ENCODE results near the gene GNL1.
"Not testable (repeated sequence)": the region's sequence is repeated elsewhere in the genome, so short reads cannot be mapped to it uniquely, and the experiment has no call there.

Gene GNL1

GRCh38 chr6:30497714-30498113 lies 58.6 kb downstream of the GNL1 start:
- no peak for DNase-seq
- Histone ChIP-seq H3K36me3 (replicated peaks) (peaks cover 1% of the 10 kb centered on the region), H3K27ac (no peak overlapping the region), H3K4me3 (ENCODE audit: low read depth, low read length) (no peak overlapping the region), H3K27me3 (replicated peaks) (no peaks in the 10 kb centered on the region)
- no peak for TF ChIP-seq CTCF (IDR thresholded peaks at IDR 0.05; ENCODE audit: low read depth, low read length, missing control alignments)
- in situ Hi-C loops (cut with HindIII; ENCODE audit: low pct_ligation_motif_present, low sequenced_read_pairs) = no loop called here

GRCh38 chr6:30497261-30497599 lies 59.1 kb downstream of the GNL1 start:
- H3K36me3 ChIP-seq (replicated peaks); DNase-seq; H3K4me3 ChIP-seq (ENCODE audit: low read depth, low read length); in situ Hi-C loops (cut with HindIII; ENCODE audit: low pct_ligation_motif_present, low sequenced_read_pairs); H3K27ac ChIP-seq; H3K27me3 ChIP-seq (replicated peaks): not testable (repeated sequence)

- Histone ChIP-seq H3K36me3 (replicated peaks) (peaks cover 17% of the 10 kb centered on the region), H3K4me3 (ENCODE audit: low read depth, low read length) (no peak overlapping the region), H3K27me3 (replicated peaks) (no peaks in the 10 kb centered on the region), H3K27ac (peak overlapping the region; percentile 16)
- in situ Hi-C loops (cut with HindIII; ENCODE audit: low pct_ligation_motif_present, low sequenced_read_pairs) = no loop called here
- no peak for DNase-seq
- TF ChIP-seq CTCF (IDR thresholded peaks at IDR 0.05; ENCODE audit: low read depth, low read length, missing control alignments) = no peak
Measured at GRCh38 chr6:30495993-30496392, 60.3 kb downstream of the GNL1 start.

- H3K27me3 ChIP-seq (replicated peaks); DNase-seq; H3K27ac ChIP-seq; H3K4me3 ChIP-seq (ENCODE audit: low read depth, low read length); in situ Hi-C loops (cut with HindIII; ENCODE audit: low pct_ligation_motif_present, low sequenced_read_pairs): not testable (repeated sequence)
- peaks cover 26% of the 10 kb centered on the region for H3K36me3 ChIP-seq (replicated peaks)
Measured at GRCh38 chr6:30495060-30495459, 61.2 kb downstream of the GNL1 start.

- in situ Hi-C loops (cut with HindIII; ENCODE audit: low pct_ligation_motif_present, low sequenced_read_pairs) = no loop called here
- H3K36me3 ChIP-seq (replicated peaks) = peaks cover 26% of the 10 kb centered on the region
- no peak for TF ChIP-seq CTCF (IDR thresholded peaks at IDR 0.05; ENCODE audit: low read depth, low read length, missing control alignments)
- no peak overlapping the region for H3K4me3 ChIP-seq (ENCODE audit: low read depth, low read length)
- H3K27ac ChIP-seq = no peak overlapping the region
- no peaks in the 10 kb centered on the region for H3K27me3 ChIP-seq (replicated peaks)
- DNase-seq = no peak
Measured at GRCh38 chr6:30494291-30494861, 61.9 kb downstream of the GNL1 start.

GRCh38 chr6:30493643-30494250 lies 62.5 kb downstream of the GNL1 start:
- no peak overlapping the region for H3K4me3 ChIP-seq (ENCODE audit: low read depth, low read length)
- no peak for DNase-seq
- TF ChIP-seq CTCF (IDR thresholded peaks at IDR 0.05; ENCODE audit: low read depth, low read length, missing control alignments) = peak; percentile 49
- peaks cover 26% of the 10 kb centered on the region for H3K36me3 ChIP-seq (replicated peaks)
- H3K27ac ChIP-seq = no peak overlapping the region
- in situ Hi-C loops (cut with HindIII; ENCODE audit: low pct_ligation_motif_present, low sequenced_read_pairs) = no loop called here
- no peaks in the 10 kb centered on the region for H3K27me3 ChIP-seq (replicated peaks)

Data from brain microvascular endothelial cell (primary cell).